GM23338 (cell line): ENCODE results near the gene RENBP.

Source experiments
- CREB1 ChIP-seq: fragments of 250-450 bp; sonication (Bioruptor Pico); IDR thresholded peaks from 2 replicates; pipeline ENCODE4 v1.5.0; 2020; ENCODE audit warnings: low read depth, mild to moderate bottlenecking, moderate library complexity
- CTCF ChIP-seq, 2 experiments: fragments of 200-600 bp in 1 of 2; sonication (generic) in 1 of 2; conservative IDR thresholded peaks; 2 replicates each; pipeline versions ENCODE4 v1.5.1 to v1.6.1; 2016 to 2017; ENCODE audit warnings: antibody characterized with exemption in 2 of 2, low read depth in 2 of 2, mild to moderate bottlenecking in 2 of 2, moderate library complexity in 1 of 2
- ETS1 ChIP-seq: IDR thresholded peaks from 2 replicates; pipeline ENCODE4 v1.6.1; 2016; ENCODE audit warnings: antibody characterized with exemption
- EZH2 ChIP-seq: fragments of 200-600 bp; sonication (generic); IDR thresholded peaks from one replicate; pipeline ENCODE4 v1.8.0; 2017; ENCODE audit warnings: antibody characterized with exemption, mild to moderate bottlenecking, low read depth; ENCODE audit not compliant: unreplicated experiment
- EZH2phosphoT487 ChIP-seq: fragments of 200-600 bp; sonication (generic); IDR thresholded peaks from one replicate; pipeline ENCODE4 v1.8.1; 2018; ENCODE audit warnings: antibody characterized with exemption; ENCODE audit not compliant: unreplicated experiment
- JUNB ChIP-seq: IDR thresholded peaks from one replicate; pipeline ENCODE4 v1.6.1; 2016; ENCODE audit warnings: antibody characterized with exemption; ENCODE audit not compliant: unreplicated experiment
- NANOG ChIP-seq: IDR thresholded peaks from 2 replicates; pipeline ENCODE4 v1.6.1; 2016; ENCODE audit warnings: antibody characterized with exemption, borderline replicate concordance
- POLR2AphosphoS5 ChIP-seq: IDR thresholded peaks from 2 replicates; pipeline ENCODE4 v1.6.1; 2016; ENCODE audit warnings: antibody characterized with exemption, low read depth
- REST ChIP-seq: IDR thresholded peaks from one replicate; pipeline ENCODE4 v1.6.1; 2018; ENCODE audit warnings: antibody characterized with exemption; ENCODE audit not compliant: unreplicated experiment

GRCh38 chrX:153951683-153952372 is 7.4 kb upstream of the RENBP start:
- TF ChIP-seq CTCF (conservative IDR thresholded peaks at IDR 0.05; ENCODE audit: low read depth in 2 of 2) (no peak), JUNB (no peak), CREB1 (CRISPR knock-in tag) (no peak), POLR2AphosphoS5 (no peak), REST (no peak), EZH2phosphoT487 (no peak), EZH2 (no peak), ETS1 (no peak), NANOG (no peak)
